Osteoblast (primary cell): ENCODE measurements around the gene SF3B2. TPM values are rescaled to one million over a fixed set of nuclear protein-coding genes. Genes with fewer than 3 reads are reported as not detected.
A peak's percentile ranks its signal among the peaks of the same experiment; 100 is the strongest.

Source experiments
- DNase-seq: peaks from one replicate; pipeline ENCODE4 v3.0.0; 2011; ENCODE audit warnings: low spot score, mixed read lengths; ENCODE audit not compliant: insufficient read length; ENCODE audit errors: missing footprints
- H2AFZ ChIP-seq: 2 replicates; pipeline ENCODE4 v1.6.0; 2011; ENCODE audit warnings: mild to moderate bottlenecking, low read length
- H3K27ac ChIP-seq: 2 replicates; pipeline ENCODE4 v1.5.1; 2011; ENCODE audit warnings: mild to moderate bottlenecking, low read depth, low read length, moderate library complexity
- H3K27me3 ChIP-seq: 2 replicates; pipeline ENCODE4 v1.6.0; 2012; ENCODE audit warnings: mild to moderate bottlenecking, control low read depth, inconsistent platforms, low read length, moderate library complexity; ENCODE audit not compliant: insufficient read depth
- H3K36me3 ChIP-seq: 2 replicates; pipeline ENCODE4 v1.5.1; 2011; ENCODE audit warnings: mild to moderate bottlenecking, low read length, control low read depth, moderate library complexity; ENCODE audit not compliant: insufficient read depth
- H3K4me1 ChIP-seq: 2 replicates; pipeline ENCODE4 v1.5.1; 2011; ENCODE audit warnings: mild to moderate bottlenecking, low read length, control low read depth, moderate library complexity; ENCODE audit not compliant: insufficient read depth
- H3K4me2 ChIP-seq: 2 replicates; pipeline ENCODE4 v1.6.0; 2011; ENCODE audit warnings: mild to moderate bottlenecking, low read length; ENCODE audit not compliant: insufficient read depth
- H3K4me3 ChIP-seq: fragments of 200-600 bp; sonication (generic); 3 replicates; pipeline ENCODE4 v1.5.1; 2012; ENCODE audit warnings: mild to moderate bottlenecking, low read length, inconsistent platforms; ENCODE audit not compliant: insufficient read depth
- H3K79me2 ChIP-seq: 2 replicates; pipeline ENCODE4 v1.6.0; 2012; ENCODE audit warnings: mild to moderate bottlenecking, low read length, control low read depth, inconsistent platforms; ENCODE audit not compliant: insufficient read depth
- H3K9me3 ChIP-seq: 2 replicates; pipeline ENCODE4 v1.5.1; 2011; ENCODE audit warnings: low read depth, low read length, control low read depth
- H4K20me1 ChIP-seq: 2 replicates; pipeline ENCODE4 v1.6.0; 2012; ENCODE audit warnings: mild to moderate bottlenecking, low read length, control low read depth; ENCODE audit not compliant: insufficient read depth
- total RNA-seq: library from RNA; depleted of rRNA; stranded (reverse); fragments of >200 nt; gene quantifications from 2 replicates; pipeline ENCODE4 v1.2.3, GENCODE V29; 2012
- TF ChIP-seq, protein P1 (sequence below): IDR thresholded peaks from 2 replicates; pipeline ENCODE4 v1.5.1; 2011; ENCODE audit warnings: mild to moderate bottlenecking, low read depth, low read length, moderate library complexity; ENCODE audit errors: extremely low read depth

SF3B2 gene
- total RNA-seq, 1 donor = 164 TPM

DNA sequence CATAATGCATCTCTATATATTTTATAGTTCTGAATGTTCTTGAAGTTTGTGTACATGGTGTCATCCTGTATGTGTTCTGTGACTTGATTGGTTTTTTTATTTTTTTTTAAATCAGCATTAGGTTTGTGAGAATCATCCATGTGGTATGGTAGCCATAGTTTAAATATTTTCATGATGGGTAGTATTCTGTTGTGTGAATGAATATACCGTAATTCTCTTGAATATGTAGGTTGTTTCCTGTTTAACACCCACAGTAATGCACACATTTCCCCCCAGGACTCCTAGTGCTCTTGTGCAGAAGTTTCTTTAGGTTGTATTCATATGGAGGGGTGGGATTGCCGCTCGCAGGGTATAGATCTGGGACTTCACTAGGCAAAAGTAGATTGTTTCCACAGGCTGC, 19.9 kb downstream of the SF3B2 start:
- Histone ChIP-seq H3K9me3 (no peaks in the 10 kb centered on the region), H3K79me2 (peaks cover 63% of the 10 kb centered on the region), H3K4me1 (peaks cover 25% of the 10 kb centered on the region), H3K36me3 (peaks cover 41% of the 10 kb centered on the region), H3K4me3 (peak overlapping the region; percentile 83), H3K27ac (peak overlapping the region; percentile 24), H3K27me3 (no peaks in the 10 kb centered on the region), H2AFZ (no peak overlapping the region), H4K20me1 (peaks cover 14% of the 10 kb centered on the region), H3K4me2 (peak overlapping the region; percentile 96)
- TF ChIP-seq, protein P1, sequence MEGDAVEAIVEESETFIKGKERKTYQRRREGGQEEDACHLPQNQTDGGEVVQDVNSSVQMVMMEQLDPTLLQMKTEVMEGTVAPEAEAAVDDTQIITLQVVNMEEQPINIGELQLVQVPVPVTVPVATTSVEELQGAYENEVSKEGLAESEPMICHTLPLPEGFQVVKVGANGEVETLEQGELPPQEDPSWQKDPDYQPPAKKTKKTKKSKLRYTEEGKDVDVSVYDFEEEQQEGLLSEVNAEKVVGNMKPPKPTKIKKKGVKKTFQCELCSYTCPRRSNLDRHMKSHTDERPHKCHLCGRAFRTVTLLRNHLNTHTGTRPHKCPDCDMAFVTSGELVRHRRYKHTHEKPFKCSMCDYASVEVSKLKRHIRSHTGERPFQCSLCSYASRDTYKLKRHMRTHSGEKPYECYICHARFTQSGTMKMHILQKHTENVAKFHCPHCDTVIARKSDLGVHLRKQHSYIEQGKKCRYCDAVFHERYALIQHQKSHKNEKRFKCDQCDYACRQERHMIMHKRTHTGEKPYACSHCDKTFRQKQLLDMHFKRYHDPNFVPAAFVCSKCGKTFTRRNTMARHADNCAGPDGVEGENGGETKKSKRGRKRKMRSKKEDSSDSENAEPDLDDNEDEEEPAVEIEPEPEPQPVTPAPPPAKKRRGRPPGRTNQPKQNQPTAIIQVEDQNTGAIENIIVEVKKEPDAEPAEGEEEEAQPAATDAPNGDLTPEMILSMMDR = no peak
- peak; percentile 52 for DNase-seq

DNA sequence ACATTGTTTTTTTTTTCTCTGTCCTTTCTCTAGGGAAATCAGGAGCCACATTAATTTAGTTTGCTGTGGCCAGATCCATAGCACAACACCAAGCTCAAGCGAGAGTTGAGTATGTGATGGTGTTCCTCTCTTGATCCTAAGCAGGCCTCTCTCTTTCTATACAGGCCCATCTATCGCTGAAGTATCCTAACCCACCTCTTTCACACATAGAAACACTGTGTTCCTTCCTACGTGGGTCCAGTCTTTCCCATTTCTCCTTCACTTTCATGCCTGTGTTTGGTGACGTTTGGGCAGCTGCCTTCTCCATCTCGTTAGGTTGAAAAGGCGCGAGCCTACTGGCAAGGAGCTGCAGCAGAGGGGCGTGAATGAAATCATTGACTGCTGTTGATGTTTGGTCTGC, 20.4 kb downstream of the SF3B2 start:
- H3K27ac ChIP-seq = no peak overlapping the region
- no peaks in the 10 kb centered on the region for H3K9me3 ChIP-seq
- TF ChIP-seq, protein P1 = no peak
- H4K20me1 ChIP-seq = peaks cover 11% of the 10 kb centered on the region
- no peak overlapping the region for H2AFZ ChIP-seq
- peak overlapping the region; percentile 12 for H3K4me3 ChIP-seq
- H3K79me2 ChIP-seq = peaks cover 66% of the 10 kb centered on the region
- peak overlapping the region; percentile 96 for H3K4me2 ChIP-seq
- H3K4me1 ChIP-seq = peaks cover 25% of the 10 kb centered on the region
- peaks cover 40% of the 10 kb centered on the region for H3K36me3 ChIP-seq
- no peak for DNase-seq
- no peaks in the 10 kb centered on the region for H3K27me3 ChIP-seq

DNA sequence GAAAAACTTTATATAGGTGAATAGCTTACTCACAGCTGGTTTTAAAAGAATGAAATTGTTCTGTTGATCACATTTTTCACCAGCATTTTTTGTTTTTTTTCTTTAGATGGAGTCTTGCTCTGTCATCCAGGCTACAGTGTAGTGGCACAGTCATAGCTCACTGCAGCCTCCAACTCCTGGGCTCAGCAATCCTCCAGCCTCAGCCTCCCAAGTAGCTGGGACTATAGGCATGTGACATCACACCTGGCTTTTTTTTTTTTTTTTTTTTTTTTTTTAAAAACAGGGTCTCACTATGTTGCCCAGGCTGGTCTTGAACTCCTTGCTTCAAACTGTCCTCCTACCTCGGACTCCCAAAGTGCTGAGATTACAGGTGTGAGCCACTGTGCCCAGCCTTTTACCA, 21.5 kb downstream of the SF3B2 start:
- no peak for DNase-seq
- Histone ChIP-seq H3K36me3 (peaks cover 29% of the 10 kb centered on the region), H3K27ac (no peak overlapping the region), H3K4me1 (peaks cover 19% of the 10 kb centered on the region), H2AFZ (no peak overlapping the region), H3K4me3 (no peak overlapping the region), H4K20me1 (peaks cover 11% of the 10 kb centered on the region), H3K9me3 (no peaks in the 10 kb centered on the region), H3K79me2 (peaks cover 77% of the 10 kb centered on the region), H3K4me2 (no peak overlapping the region), H3K27me3 (no peaks in the 10 kb centered on the region)
- TF ChIP-seq, protein P1 = no peak

DNA sequence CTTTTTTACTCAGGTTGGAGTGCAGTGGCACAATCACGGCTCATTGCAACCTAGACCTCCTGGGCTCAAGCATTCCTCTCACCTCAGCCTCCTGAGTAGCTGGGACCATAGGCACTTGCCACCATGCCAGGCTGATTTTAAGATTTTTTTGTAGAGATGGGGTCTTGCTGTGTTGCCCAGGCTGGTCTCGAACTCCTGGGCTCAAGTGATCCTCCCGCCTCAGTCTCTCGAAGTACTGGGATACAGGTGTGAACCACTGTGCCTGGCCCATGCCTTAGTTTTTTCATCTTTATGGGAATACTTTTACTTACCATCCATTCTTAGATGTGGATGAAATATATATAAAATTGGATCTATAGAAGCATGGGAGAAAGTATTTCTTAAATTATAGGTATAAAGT, 23.1 kb downstream of the SF3B2 start:
- peaks cover 89% of the 10 kb centered on the region for H3K79me2 ChIP-seq
- H3K27ac ChIP-seq = no peak overlapping the region
- peaks cover 14% of the 10 kb centered on the region for H4K20me1 ChIP-seq
- H3K4me3 ChIP-seq = no peak overlapping the region
- no peak for DNase-seq
- no peak overlapping the region for H3K4me2 ChIP-seq
- TF ChIP-seq, protein P1 = no peak
- no peaks in the 10 kb centered on the region for H3K27me3 ChIP-seq
- no peaks in the 10 kb centered on the region for H3K9me3 ChIP-seq
- peaks cover 22% of the 10 kb centered on the region for H3K36me3 ChIP-seq
- H2AFZ ChIP-seq = no peak overlapping the region
- peaks cover 12% of the 10 kb centered on the region for H3K4me1 ChIP-seq
